Middle frontal gyrus (tissue), 1 donor: Measurements from ENCODE around the gene DBNDD1.

ENCODE experiments used
- DNase-seq: peaks from one replicate; pipeline ENCODE4 v3.0.0-alpha.2; 2015; ENCODE audit warnings: low spot score; ENCODE audit errors: extremely low spot score

Gene DBNDD1

DNA sequence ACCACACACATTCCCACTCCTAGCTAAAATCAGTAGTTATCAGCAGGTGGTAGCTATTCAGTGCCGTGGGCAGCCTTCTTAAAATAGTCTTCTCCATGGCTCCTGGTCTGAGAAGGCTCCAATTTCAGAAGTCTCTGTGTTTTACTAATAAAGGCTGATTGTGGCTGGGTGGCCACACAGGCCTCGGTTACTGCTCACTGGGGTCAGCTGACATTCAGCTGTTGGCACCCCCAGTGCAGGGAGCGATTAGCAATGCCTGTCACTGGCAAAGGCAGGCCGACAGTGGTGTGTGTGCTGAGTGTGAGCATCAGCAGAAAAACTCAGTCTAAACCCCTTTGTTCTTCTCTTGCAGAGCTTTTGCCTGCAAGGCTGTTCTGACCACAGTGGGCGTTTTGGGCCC lies 16.6 kb upstream of the DBNDD1 start:
- DNase-seq = no peak

DNA sequence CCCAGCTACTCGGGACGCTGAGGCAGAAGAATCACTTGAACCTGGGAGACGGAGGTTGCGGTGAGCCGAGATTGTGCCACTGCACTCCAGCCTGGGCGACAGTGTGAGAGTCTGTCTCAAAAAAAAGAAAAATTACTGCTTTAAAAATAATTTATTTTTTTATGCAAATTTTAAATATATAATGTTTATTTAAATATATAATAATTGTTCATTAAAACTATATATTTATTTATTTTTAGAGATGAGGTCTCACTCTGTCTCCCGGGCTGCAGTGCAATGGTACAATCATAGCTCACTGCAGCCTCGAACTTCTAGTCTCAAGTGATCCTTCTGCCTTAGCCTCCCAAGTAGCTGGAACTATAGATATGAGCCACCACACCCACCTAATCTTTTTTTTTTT lies 15.2 kb upstream of the DBNDD1 start:
- DNase-seq = no peak

DNA sequence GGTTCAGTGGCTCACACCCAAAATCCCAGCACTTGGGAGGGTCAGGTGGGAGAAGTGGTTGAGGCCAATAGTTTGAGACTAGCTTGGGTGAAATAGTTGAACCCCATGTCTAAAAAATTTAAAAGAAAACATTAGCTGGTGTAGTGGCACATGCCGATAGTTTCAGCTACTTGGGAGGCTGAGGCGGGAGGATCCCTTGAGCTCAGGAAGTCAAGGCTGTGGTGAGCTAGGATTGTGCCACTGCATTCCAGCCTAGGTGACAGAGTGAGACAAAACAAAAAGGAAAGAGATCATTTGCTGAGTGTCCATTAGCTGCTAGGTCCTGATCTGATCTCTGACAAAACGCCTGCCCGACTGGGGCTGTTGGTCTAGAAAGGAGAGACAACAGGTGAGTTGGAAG lies 14.1 kb upstream of the DBNDD1 start:
- DNase-seq = no peak

DNA sequence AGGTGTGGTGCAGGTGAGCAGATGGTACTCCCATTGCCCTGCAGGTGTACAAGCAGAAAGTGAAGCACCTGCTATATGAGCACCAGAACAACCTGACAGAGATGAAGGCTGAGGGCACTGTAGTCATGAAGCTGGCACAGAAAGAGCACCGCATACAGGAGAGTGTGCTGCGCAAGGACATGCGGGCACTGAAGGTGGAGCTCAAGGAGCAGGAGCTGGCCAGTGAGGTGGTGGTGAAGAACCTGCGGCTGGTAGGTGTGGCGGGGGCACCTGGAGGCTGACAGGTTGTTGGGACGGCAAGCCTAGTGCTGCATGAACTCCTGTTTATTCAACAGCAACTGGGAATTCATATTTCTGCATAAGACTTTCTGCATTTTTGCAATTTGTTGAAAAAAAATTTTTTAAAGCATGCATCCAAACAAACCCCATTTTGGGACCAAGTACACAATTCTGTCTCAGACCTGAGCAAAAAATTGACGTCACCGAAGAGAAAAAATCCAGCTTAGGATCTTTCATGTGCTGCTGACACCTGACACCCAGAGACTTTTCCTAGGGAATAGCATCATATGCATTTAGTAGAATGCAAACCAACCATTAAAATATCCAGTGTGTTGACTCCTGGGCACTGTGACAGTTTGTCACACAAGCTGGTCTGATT lies 13.5 kb upstream of the DBNDD1 start:
- no peak for DNase-seq

DNA sequence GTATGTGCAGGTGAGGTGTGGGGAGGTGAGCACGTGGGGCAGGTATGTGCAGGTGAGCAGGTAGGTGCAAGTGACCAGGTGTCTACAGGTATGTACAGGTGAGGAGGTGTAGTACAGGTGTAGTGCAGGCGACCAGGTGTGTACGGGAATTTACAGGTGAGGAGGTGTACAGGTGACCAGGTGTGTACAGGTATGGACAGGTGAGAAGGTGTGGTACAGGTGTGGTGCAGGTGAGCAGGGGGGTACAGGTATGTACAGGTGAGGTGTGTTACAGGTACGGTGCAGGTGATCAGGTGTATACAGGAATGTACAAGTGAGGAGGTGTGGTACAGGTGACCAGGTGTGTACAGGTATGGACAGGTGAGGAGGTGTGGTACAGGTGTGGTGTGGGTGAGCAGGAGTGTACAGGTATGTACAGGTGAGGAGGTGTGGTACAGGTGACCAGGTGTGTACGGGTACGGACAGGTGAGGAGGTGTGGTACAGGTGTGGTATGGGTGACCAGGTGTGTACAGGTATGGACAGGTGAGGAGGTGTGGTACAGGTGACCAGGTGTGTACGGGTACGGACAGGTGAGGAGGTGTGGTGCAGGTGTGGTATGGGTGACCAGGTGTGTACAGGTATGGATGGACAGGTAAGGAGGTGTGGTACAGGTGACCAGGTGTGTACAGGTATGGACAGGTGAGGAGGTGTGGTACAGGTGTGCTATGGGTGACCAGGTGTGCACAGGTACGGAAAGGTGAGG lies 12.8 kb upstream of the DBNDD1 start:
- no peak for DNase-seq

DNA sequence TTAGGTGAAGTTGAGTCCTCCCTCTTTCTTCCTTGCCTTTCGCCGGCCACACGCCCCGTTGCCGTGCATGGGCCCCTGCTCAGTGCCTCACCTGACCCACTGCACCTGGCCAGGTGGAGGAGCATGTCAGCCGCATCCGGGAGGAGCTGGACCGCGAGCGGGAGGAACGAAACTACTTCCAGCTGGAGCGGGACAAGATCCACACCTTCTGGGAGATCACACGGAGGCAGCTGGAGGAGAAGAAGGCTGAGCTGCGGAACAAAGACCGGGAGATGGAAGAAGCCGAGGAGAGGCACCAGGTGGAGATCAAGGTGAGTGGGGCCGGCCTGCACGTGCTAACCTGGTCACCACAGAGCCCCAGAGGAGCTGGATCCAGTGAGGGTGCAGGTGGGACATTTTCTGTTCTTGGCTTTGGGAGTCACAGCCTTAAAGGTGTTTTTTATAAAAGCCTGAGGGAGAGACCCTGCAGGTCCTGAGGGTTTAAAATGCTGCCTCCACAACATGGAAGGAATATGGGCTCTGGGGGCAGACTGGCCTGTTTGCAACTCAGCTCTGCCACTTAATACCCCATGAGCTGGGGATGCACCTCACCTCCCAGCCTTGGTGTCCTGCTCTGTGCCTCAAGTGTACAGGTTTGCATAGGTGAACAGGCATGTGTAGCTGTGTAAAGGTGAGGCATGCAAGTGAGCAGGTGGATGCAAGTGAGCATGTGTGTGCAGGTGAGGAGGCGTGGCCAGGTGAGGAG lies 12.1 kb upstream of the DBNDD1 start:
- no peak for DNase-seq

DNA sequence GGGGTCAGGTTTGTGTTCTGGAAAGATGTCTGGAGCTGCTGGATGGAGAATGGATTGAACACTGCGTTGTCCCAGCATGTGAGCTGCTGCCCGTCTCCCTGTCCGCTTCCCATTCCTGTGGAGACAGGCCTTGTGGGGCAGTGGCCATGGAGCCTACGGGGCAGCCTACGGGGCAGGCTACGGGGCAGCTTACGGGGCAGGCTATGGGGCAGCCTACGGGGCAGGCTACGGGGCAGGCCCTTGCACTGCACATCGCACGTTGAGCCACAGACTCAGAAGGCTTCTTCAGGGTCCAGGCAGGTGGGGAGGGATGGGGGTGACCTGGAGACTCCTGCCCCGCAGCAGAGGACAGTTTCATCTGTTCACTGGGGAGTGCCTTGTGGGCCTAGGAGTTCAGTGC lies 9.7 kb upstream of the DBNDD1 start:
- DNase-seq = no peak

DNA sequence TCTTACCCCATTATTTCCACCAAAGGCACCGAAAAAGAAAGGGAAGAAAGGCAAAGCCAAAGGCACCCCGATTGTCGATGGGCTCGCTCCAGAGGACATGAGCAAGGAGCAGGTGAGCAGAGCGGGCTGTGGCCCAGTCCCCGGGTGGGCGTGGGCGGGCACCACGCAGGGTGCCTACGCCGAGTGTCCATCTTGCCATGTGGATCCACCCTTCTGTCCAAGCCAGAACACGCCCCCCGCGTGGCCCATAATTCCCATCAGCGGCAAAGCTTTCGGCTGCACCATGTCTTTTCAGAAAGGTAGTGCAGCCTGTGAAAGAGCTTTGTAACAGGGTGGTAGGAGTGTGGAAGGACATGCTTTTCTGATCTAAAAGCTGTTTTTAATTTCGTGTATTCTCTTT lies 8.4 kb upstream of the DBNDD1 start:
- DNase-seq = no peak

DNA sequence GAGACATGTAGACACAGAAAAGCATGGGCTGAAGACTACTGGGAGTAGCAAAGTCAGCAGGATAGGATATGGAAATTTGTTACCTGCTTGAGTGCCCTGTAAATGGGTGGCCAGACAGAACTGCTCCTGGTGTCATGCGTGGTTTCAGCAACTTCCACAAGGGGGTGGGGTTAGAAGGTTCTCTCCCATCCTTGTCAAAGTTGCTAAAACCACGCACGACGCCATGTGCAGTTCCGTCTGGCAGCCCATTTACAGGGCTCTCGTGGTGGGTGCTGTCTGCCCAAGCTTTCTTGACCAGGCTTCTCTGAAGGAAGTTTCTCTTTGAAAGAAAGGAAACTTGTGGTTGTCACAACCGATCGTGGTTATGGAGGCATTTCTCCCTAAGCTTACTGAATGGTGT lies 6.9 kb upstream of the DBNDD1 start:
- DNase-seq = no peak

DNA sequence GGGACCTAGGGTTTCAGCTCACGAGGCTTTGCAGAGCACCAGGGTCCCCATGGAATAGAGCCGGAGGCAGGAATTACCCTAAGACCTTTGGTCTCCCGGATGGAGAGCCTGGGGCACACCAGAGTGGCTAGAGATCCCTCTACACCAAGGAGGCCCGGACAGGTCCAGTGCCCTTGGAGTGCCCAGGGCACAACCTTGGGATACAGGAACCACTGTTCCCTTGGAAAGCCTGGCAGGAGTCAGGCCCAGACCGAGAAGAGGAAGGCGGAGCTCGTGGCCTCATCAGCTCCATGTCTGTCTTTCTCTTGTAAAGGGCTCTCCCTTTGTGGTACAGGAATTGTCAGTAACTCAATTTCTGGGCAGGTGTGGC lies 3.8 kb upstream of the DBNDD1 start:
- no peak for DNase-seq

DNA sequence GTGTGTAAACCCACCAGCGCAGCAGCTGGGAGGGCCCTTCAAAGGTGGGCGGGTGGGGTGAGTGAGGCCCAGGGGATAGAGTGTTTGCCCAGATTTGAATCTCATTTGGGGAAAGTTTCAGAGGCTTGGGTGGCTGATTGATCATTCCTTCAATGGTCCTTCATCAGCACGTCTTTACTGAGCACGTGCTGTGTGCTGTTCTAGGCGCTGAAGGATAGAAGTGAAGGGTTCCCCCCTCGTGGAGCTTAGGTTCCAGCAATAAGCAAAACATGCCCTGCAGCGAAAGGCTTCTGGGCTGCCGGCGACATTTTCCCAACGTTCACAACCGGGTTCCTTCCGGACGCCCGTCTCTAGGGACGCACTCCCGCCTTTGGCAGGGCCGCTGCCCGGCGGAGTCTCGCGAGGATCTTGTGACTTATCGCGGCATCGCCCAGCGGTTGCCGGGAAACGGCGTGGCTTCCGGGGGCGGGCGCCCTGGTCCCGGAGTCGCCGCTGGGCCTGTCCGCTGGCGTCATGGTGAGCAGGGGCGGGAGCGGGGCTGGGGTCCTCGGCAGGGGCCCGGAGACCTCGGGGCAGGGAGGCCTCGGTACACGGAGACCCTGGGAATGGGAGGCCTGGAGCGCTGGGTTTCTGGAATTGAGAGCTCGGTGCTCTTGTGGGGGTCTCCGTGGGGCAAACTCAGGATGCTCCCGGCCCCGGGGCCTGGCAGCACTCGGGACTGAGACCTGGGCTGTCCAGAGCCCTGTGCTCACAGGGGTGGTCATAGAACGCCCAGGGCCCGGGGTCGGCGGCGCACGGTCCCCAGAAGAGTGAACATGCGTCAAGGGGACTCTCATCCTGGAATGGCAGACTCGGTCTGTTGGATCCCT lies 3.2 kb upstream of the DBNDD1 start:
- DNase-seq = peak; percentile 86

DNA sequence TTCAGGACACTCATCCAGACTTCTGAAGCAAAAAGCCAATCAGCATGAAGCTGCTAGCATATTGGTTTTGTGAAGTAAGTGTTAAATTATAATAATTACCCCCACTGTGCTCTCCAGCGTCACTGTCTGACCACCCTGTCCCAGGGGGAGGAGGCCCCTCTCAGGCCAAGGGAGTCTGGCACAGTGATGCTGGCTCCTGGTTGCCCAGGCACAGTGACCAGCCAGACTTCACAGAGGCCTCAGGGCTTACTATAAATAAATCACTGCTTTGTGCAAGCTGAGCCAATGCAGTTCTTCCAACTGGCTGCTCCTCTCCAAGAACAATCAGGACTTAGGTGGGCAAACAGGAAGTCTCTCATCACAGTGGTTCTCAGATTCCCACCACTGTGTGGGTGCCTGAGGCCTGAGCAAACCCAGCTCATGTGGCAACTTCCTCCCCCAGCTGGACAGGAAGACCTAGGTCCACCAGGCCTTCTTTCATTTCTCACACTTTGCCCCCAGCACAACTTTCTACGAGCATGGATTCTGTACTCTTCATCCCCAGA lies 1.7 kb upstream of the DBNDD1 start:
- no peak for DNase-seq

DNA sequence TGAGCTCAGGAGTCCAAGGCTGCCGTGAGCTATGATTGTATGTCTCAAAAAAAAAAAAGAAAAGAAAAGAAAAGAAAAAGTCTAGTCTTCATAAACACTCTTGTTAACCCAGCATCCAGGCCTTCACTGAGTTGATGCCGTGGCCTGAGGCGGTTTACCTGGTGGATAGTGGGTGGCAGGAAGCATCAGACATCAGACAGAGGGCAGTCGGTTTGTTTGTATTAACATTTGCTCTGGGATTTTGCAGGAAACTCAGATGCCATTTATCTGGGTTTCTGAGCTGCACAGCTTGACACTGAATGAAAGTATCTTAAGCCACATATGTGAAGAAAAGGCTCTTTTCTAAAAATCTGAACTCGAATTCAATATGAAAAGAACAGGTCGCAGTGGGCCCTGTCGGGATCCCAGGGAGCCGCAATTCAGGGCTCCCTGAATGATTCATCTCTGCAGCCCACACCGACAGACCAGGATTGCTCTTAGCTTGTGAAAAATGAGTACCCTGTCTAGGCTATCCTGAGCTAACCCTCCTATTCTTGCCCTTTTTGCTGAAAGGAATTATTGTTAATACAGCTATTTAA lies 1.1 kb upstream of the DBNDD1 start:
- DNase-seq = no peak

DNA sequence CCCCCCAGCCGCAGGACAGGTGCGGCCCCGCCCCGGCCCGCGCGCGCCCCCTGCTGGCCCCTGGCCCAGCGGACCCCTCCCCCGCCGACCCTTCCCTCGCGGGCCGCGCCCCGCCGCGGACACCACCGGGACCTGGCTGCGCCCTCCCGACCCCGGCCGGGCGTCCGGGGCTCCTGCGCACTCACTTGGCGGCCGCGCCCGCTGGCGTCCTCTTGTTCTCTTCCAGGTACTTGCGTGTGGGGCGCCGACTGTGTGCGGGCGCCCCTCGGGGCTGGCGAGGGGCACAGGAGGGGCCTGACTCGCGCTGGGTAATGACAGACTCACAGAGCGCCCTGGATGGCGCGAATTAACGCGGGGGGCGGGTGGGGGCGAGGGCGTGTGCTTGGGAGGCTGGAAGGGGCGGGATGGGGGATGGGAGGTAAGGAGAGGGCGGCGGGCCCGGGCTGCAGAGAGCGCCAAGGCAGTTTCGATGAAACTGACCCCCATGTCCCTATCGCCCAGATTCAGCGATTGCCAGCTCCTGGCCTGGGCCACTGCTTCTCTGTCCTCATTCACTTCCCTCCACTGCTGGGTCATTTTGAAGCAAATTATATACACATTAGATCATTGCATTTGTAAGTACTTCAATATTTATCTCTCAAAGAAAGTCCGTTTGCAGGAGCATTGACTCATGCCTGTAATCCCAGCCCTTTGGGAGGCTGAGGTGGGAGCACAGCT lies 445 bp upstream of the DBNDD1 start:
- DNase-seq = no peak

DNA sequence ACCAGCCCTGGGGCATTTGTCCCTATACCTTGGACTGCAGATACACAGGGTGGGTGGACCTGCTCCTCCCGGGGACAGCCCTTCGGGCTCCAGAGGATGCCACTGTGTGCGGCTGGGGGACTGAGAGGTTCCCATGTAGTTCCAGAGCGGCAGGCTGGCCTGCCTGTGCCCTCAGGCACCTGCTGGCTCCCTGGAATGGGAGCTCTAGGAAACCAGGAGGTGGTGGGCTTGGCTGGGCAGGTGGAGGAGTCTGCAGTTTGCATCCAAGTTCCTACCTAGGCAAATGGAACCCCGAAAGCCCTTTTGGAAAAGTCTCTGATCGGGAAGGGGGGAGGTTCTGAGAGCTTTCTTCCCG lies 982 bp downstream of the DBNDD1 start:
- DNase-seq = no peak

DNA sequence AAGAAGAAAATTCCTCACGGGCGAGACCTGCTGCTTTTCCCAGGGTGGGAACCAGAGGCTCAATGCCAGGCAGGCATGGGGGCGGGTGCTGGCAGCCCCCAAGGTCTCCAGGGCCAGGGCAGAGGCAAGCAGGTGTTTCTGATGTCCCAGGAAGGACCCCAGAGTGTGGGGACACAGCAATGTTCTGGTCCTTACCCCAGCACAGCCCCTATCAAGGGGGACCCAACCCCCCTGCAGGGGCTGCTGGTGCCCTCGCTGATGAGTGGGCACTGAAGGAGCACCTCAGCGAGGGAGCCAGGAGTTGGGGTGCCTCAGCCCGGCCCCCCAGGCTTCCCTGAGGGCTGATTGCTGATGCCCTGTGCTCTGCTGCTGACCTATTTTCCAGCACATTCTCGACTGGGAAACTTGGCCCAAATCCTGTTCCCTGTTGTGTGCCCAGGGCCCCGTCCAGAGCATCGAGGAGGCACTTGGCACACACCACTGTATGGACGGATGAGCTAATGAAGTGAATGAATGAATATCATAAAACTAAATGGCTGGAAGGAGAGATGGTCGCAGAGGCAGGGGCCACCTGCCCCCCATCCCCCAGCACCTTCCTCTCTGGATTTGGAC lies 2.8 kb downstream of the DBNDD1 start:
- no peak for DNase-seq

DNA sequence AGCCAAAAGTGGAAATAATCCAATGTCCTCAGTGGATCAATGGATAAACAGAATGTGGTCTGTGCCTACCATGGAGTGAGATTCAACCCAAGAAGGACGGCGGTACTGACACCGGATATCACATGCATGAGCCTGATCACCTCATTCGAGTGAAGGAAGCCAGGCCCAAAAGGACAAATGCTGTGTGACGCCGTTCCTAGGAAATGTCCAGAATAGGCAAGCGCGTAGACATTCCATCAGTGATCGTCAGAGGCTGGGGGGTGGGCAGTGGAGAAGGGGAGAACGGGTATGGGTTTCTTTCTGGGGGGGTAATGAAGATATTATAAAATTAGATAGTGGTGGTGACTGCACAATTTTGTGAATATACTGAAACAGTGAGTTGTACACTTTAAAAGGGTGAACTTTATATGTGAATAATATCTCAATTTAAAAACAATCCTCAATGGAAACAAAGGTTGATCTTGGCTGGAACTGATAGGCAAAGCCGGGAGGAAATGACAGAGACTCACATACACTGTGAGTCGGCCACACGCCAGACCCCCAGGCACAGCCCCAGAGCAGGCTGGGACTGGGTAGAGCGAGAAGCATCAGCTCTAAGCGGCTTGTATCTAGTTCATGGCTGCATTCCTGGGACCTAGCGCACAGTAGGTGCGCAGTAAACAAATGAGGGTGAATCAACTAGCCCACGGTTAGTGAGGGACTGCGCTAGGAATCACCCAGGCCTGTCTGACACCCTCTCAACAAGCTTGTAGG lies 3.5 kb downstream of the DBNDD1 start:
- no peak for DNase-seq

DNA sequence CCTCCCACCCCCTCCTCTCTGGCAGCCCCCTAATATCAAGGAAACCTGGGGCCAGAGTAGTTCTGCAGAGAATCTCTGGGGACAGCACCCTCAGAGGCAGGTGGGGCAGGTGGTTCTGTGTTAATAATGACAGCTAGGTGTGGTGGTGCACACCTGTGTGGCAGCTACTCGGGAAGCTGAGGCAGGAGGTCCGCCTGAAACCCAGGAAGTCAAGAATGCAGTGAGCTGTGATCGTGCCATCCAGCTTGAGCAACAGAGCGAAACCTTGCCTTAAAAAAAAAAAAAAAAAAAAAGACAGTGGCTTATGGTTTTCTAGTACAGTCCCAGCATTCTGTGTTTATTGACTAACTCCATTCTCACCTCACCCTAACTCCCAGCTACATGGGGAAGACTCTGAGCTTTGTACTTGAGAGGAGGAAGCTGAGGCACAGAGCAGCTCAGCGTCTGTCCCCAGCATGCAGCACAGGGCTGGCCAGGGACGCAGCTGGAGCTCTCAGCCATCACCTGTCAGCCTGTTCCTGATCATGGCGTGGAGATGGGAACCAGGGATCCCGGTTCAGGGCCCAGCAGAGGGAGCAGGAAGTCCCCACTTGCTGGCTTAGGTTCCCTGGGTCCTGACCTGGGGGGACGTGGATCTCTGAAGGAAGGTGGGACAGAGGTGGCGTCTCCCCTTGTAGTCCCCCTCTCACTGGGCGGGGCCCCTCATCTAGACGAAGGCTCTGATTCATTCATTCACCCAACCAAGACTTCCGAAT lies 6.1 kb downstream of the DBNDD1 start:
- no peak for DNase-seq
